Measurements from ENCODE around the gene ANO8. TPM values are rescaled to one million over a fixed set of nuclear protein-coding genes. Genes with fewer than 3 reads are reported as not detected.

Gene ANO8
- total RNA-seq, 4 donors from 2014 or later: 5.0 to 10.9 (median 5.9) TPM

GRCh38 chr19:17330262-17331044 is 4.2 kb downstream of the ANO8 start:
- H3K9me3 ChIP-seq: no peaks in the 10 kb centered on the region
- H3K27me3 ChIP-seq: no peaks in the 10 kb centered on the region
- no peak for DNase-seq
- intact Hi-C loops (cut with DNase I): no loop called here
- H3K27ac ChIP-seq: no peak overlapping the region
- TF ChIP-seq POLR2A (IDR thresholded peaks at IDR 0.05): no peak
- TF ChIP-seq, protein P1, sequence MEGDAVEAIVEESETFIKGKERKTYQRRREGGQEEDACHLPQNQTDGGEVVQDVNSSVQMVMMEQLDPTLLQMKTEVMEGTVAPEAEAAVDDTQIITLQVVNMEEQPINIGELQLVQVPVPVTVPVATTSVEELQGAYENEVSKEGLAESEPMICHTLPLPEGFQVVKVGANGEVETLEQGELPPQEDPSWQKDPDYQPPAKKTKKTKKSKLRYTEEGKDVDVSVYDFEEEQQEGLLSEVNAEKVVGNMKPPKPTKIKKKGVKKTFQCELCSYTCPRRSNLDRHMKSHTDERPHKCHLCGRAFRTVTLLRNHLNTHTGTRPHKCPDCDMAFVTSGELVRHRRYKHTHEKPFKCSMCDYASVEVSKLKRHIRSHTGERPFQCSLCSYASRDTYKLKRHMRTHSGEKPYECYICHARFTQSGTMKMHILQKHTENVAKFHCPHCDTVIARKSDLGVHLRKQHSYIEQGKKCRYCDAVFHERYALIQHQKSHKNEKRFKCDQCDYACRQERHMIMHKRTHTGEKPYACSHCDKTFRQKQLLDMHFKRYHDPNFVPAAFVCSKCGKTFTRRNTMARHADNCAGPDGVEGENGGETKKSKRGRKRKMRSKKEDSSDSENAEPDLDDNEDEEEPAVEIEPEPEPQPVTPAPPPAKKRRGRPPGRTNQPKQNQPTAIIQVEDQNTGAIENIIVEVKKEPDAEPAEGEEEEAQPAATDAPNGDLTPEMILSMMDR (IDR thresholded peaks at IDR 0.05): no peak
- WGBS, 2 donors: 92 to 97% methylated on average over 20 to 24 of the region's 24 CpGs
- peaks cover 20 to 37% of the 10 kb centered on the region in 2 donors for H3K4me1 ChIP-seq
- H3K4me3 ChIP-seq (replicated peaks in 1 of 3): no peak overlapping the region
- no peaks in the 10 kb centered on the region for H3K36me3 ChIP-seq

DNA sequence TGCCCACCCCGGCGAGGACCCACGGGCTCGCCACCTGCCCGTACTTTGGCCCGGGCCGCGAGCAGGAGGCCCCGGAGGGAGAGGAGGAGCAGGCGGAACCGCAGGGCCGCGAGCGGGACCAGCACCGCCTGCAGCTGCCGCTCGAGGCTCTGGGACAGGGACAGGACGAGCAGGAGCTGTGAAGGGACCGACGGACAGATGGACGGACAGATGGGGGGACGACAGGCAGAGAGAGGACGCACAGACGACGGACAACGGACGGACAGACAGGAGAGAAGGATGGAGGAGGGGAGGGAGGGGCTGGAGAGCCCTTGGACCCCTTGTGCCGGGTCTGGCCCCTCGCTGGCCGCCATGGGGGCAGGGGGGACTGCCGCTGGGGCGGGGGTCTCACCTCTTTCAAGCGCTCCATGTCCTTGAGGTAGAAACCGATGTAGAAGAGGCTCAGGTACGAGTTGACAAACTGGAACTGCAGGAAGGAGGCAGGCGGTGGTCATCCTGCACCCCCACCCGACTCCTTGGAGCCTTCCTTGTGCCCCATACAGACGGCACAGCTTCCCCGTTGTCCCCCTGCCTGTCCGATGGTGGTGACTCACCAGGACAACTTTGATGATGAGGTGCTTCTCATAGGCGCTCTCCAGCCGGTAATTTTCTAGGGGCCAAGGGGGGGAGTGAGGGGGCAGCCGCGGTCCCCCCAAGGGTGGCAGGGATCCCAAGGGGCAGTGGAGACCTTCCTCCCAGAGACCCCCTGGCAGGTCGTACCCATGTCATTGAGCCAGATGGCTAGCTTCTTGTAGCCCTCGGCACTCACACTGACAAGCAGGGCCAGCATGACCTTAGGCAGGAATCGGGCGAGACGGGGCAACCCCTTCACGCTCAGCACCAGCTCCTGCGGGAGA is 5.0 kb downstream of the ANO8 start:
- WGBS, 2 donors: 74 to 76% methylated on average over 39 to 40 of the region's 51 CpGs
- TF ChIP-seq POLR2A (IDR thresholded peaks at IDR 0.05): no peak
- TF ChIP-seq, protein P1 (IDR thresholded peaks at IDR 0.05): no peak
- H3K27me3 ChIP-seq: no peaks in the 10 kb centered on the region
- H3K4me3 ChIP-seq (replicated peaks in 1 of 3): no peak overlapping the region
- H3K4me1 ChIP-seq: peaks cover 13 to 30% of the 10 kb centered on the region in 2 donors
- H3K27ac ChIP-seq: no peak overlapping the region
- no peak for DNase-seq
- no peaks in the 10 kb centered on the region for H3K36me3 ChIP-seq
- intact Hi-C loops (cut with DNase I): no loop called here
- H3K9me3 ChIP-seq: no peaks in the 10 kb centered on the region

GRCh38 chr19:17328517-17329365 is 5.9 kb downstream of the ANO8 start:
- no peaks in the 10 kb centered on the region for H3K9me3 ChIP-seq
- 20 to 22% methylated on average over 20 to 28 of the region's 94 CpGs for WGBS, 2 donors
- no peaks in the 10 kb centered on the region for H3K27me3 ChIP-seq
- peak overlapping the region in 1 of 3 donors; percentile 32 for H3K4me3 ChIP-seq (replicated peaks in 1 of 3)
- no peak for DNase-seq
- TF ChIP-seq POLR2A (IDR thresholded peaks at IDR 0.05): no peak
- TF ChIP-seq, protein P1 (IDR thresholded peaks at IDR 0.05): no peak
- H3K36me3 ChIP-seq: no peaks in the 10 kb centered on the region
- H3K4me1 ChIP-seq: peaks cover 10 to 25% of the 10 kb centered on the region in 2 donors
- peak overlapping the region; percentile 54 to 72 (median 58) for H3K27ac ChIP-seq
- intact Hi-C loops (cut with DNase I): no loop called here

GRCh38 chr19:17327654-17328516 is 6.8 kb downstream of the ANO8 start:
- Histone ChIP-seq H3K4me1 (peaks cover 10 to 22% of the 10 kb centered on the region in 2 donors), H3K27ac (peak overlapping the region; percentile 54 to 72 (median 58)), H3K27me3 (no peaks in the 10 kb centered on the region), H3K9me3 (no peaks in the 10 kb centered on the region), H3K36me3 (no peaks in the 10 kb centered on the region), H3K4me3 (replicated peaks in 1 of 3) (peak overlapping the region in 1 of 3 donors; percentile 32)
- WGBS, 2 donors: 15 to 20% methylated on average over 12 to 51 of the region's 64 CpGs
- intact Hi-C loops (cut with DNase I): no loop called here
- TF ChIP-seq, protein P1 (IDR thresholded peaks at IDR 0.05): peak; percentile 21 to 72 (median 60)
- peak in 1 of 2 donors; percentile 55 for TF ChIP-seq POLR2A (IDR thresholded peaks at IDR 0.05)
- DNase-seq: peak; percentile 96
